HEK293 (cell line): ENCODE data around the gene ICAM3.
"Not testable (repeated sequence)": the region's sequence is repeated elsewhere in the genome, so short reads cannot be mapped to it uniquely, and the experiment has no call there.

Source experiments
- CTCF ChIA-PET: fragments of 350-600 bp; formaldehyde crosslinking; extraction: SDS; loops from one replicate; lab custom pipeline; 2021; ENCODE audit warnings: antibody characterized with exemption; lab: Yijun Ruan, JAX
- POLR2A ChIA-PET: fragments of 300-600 bp; formaldehyde crosslinking; extraction: SDS; loops from one replicate; lab custom pipeline; 2020; ENCODE audit warnings: antibody characterized with exemption, inconsistent platforms; lab: Yijun Ruan, JAX
- H3K27ac ChIP-seq: fragments of 200-500 bp; sonication (Bioruptor generic); 2 replicates; pipeline ENCODE4 v1.5.1; 2014; ENCODE audit warnings: low read depth, low read length, control low read depth, inconsistent platforms; ENCODE audit errors: extremely low read depth
- H3K36me3 ChIP-seq, 2 experiments: fragments of 200-500 bp in 1 of 2; sonication (Bioruptor generic) in 1 of 2; 1 replicate in 1 of 2; 2 replicates in 1 of 2; pipeline ENCODE4 v1.5.1; 2014 to 2017; ENCODE audit warnings: inconsistent platforms in 2 of 2, low read length in 2 of 2; ENCODE audit not compliant: control insufficient read depth in 2 of 2, insufficient read depth in 1 of 2
- H3K4me1 ChIP-seq: fragments of 200-500 bp; sonication (Bioruptor generic); 2 replicates; pipeline ENCODE4 v1.5.1; 2014; ENCODE audit warnings: mild to moderate bottlenecking, low read length, inconsistent platforms; ENCODE audit not compliant: control insufficient read depth, insufficient read depth
- H3K4me3 ChIP-seq: 2 replicates; pipeline ENCODE4 v1.5.1; 2011; ENCODE audit warnings: low read depth, mild to moderate bottlenecking, control low read depth, low read length, moderate library complexity
- H3K9me3 ChIP-seq: fragments of 200-500 bp; sonication (Bioruptor generic); 2 replicates; pipeline ENCODE4 v1.5.1; 2014; ENCODE audit warnings: low read depth, low read length, inconsistent platforms; ENCODE audit not compliant: control insufficient read depth, insufficient read depth
- EGR2 ChIP-seq: fragments of 450-650 bp; formaldehyde crosslinking; IDR thresholded peaks from 2 replicates; pipeline ENCODE4 v1.5.1; 2016; ENCODE audit warnings: low read depth, missing biosample characterization, missing genetic modification characterization
- ZBTB1 ChIP-seq: fragments of 450-650 bp; formaldehyde crosslinking; IDR thresholded peaks from 2 replicates; pipeline ENCODE4 v1.5.1; 2016; ENCODE audit warnings: missing biosample characterization, missing genetic modification characterization
- ZBTB48 ChIP-seq: fragments of 450-650 bp; formaldehyde crosslinking; IDR thresholded peaks from 2 replicates; pipeline ENCODE4 v1.5.1; 2016; ENCODE audit warnings: missing biosample characterization, missing genetic modification characterization
- ZFHX2 ChIP-seq: fragments of 450-650 bp; formaldehyde crosslinking; conservative IDR thresholded peaks from 2 replicates; pipeline ENCODE4 v1.5.1; 2016; ENCODE audit warnings: missing biosample characterization, missing genetic modification characterization
- ZNF133 ChIP-seq: fragments of 450-650 bp; formaldehyde crosslinking; IDR thresholded peaks from 2 replicates; pipeline ENCODE4 v1.5.1; 2016; ENCODE audit warnings: missing biosample characterization, missing genetic modification characterization
- ZNF184 ChIP-seq: fragments of 450-650 bp; IDR thresholded peaks from 2 replicates; pipeline ENCODE4 v1.5.1; 2018; ENCODE audit warnings: missing biosample characterization, mild to moderate bottlenecking, missing genetic modification characterization
- ZNF19 ChIP-seq: fragments of 450-650 bp; formaldehyde crosslinking; IDR thresholded peaks from 2 replicates; pipeline ENCODE4; 2016; ENCODE audit warnings: missing biosample characterization, missing genetic modification characterization, low read depth
- ZNF202 ChIP-seq: fragments of 450-650 bp; formaldehyde crosslinking; IDR thresholded peaks from 2 replicates; pipeline ENCODE4 v1.5.1; 2016; ENCODE audit warnings: missing biosample characterization, missing genetic modification characterization, borderline replicate concordance
- ZNF239 ChIP-seq: fragments of 450-650 bp; formaldehyde crosslinking; IDR thresholded peaks from 2 replicates; pipeline ENCODE4 v1.5.1; 2016; ENCODE audit warnings: missing biosample characterization, missing genetic modification characterization
- ZNF24 ChIP-seq: fragments of 450-650 bp; formaldehyde crosslinking; IDR thresholded peaks from 2 replicates; pipeline ENCODE4 v1.5.1; 2016; ENCODE audit warnings: missing biosample characterization, missing genetic modification characterization
- ZNF366 ChIP-seq: fragments of 450-650 bp; formaldehyde crosslinking; conservative IDR thresholded peaks from 2 replicates; pipeline ENCODE4 v1.5.1; 2016; ENCODE audit warnings: missing biosample characterization, missing genetic modification characterization
- ZNF394 ChIP-seq: fragments of 450-650 bp; formaldehyde crosslinking; IDR thresholded peaks from 2 replicates; pipeline ENCODE4 v1.5.1; 2016; ENCODE audit warnings: missing biosample characterization, missing genetic modification characterization, mild to moderate bottlenecking, moderate library complexity, borderline replicate concordance
- ZNF521 ChIP-seq: fragments of 450-650 bp; formaldehyde crosslinking; IDR thresholded peaks from 2 replicates; pipeline ENCODE4 v1.5.1; 2017; ENCODE audit warnings: missing biosample characterization, mild to moderate bottlenecking, missing genetic modification characterization
- ZNF544 ChIP-seq: fragments of 450-650 bp; formaldehyde crosslinking; IDR thresholded peaks from 2 replicates; pipeline ENCODE4 v1.5.0; 2017; ENCODE audit warnings: missing biosample characterization, missing genetic modification characterization
- ZNF600 ChIP-seq: fragments of 450-650 bp; formaldehyde crosslinking; IDR thresholded peaks from 2 replicates; pipeline ENCODE4 v1.5.1; 2016; ENCODE audit warnings: missing biosample characterization, missing genetic modification characterization
- ZNF624 ChIP-seq: fragments of 450-650 bp; formaldehyde crosslinking; IDR thresholded peaks from 2 replicates; pipeline ENCODE4 v1.5.1; 2017; ENCODE audit warnings: missing biosample characterization, missing genetic modification characterization
- ZNF664 ChIP-seq: fragments of 450-650 bp; formaldehyde crosslinking; IDR thresholded peaks from 2 replicates; pipeline ENCODE4 v1.5.1; 2016; ENCODE audit warnings: missing biosample characterization, missing genetic modification characterization
- ZNF768 ChIP-seq: fragments of 450-650 bp; formaldehyde crosslinking; IDR thresholded peaks from 2 replicates; pipeline ENCODE4 v1.5.1; 2018; ENCODE audit warnings: missing biosample characterization, mild to moderate bottlenecking, missing genetic modification characterization
- ZNF843 ChIP-seq: fragments of 450-650 bp; formaldehyde crosslinking; IDR thresholded peaks from 2 replicates; pipeline ENCODE4 v1.5.1; 2016; ENCODE audit warnings: missing biosample characterization, missing genetic modification characterization
- TF ChIP-seq, protein P1 (sequence below): fragments of 450-650 bp; formaldehyde crosslinking; IDR thresholded peaks from 2 replicates; pipeline ENCODE4 v1.5.1; 2017; ENCODE audit warnings: missing biosample characterization, missing genetic modification characterization
- TF ChIP-seq, protein P2 (sequence below): fragments of 450-650 bp; formaldehyde crosslinking; IDR thresholded peaks from 2 replicates; pipeline ENCODE4 v1.5.1; 2017; ENCODE audit warnings: missing biosample characterization, missing genetic modification characterization
- TF ChIP-seq, protein P3 (sequence below): fragments of 450-650 bp; formaldehyde crosslinking; IDR thresholded peaks from 2 replicates; pipeline ENCODE4 v1.5.1; 2016; ENCODE audit warnings: missing biosample characterization, missing genetic modification characterization
- TF ChIP-seq, protein P4 (sequence below): fragments of 450-650 bp; formaldehyde crosslinking; conservative IDR thresholded peaks from 2 replicates; pipeline ENCODE4 v1.5.1; 2016; ENCODE audit warnings: low read depth, missing biosample characterization, missing genetic modification characterization

The ICAM3 gene

DNA sequence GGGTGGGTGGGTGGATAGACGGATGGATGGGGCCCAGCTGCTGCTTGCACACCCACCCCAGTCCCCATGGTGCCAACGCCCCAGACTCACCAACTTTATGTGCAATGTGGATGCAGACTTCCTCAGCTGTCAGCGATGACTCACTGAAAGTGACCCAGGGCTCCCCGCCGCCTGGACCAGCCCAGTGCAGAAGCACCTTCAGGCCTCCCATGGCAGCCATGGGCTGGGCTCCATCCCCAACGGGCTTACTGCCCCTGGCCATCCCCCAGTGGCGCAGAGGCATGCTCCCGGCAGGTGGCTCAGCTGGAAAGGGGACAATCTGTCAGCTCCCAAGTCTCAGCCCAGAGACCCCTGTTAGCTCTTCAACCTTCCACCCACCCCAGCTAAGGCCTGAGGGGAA lies 38.7 kb upstream of the ICAM3 start (continued):
- TF ChIP-seq ZNF843 (tag by site-specific recombination) (no peak), ZNF133 (tag by site-specific recombination) (no peak), ZNF19 (tag by site-specific recombination) (no peak), ZBTB48 (tag by site-specific recombination) (no peak), ZNF768 (tag by site-specific recombination) (no peak), ZNF239 (tag by site-specific recombination) (no peak), ZNF521 (tag by site-specific recombination) (no peak)
- TF ChIP-seq, protein P1, sequence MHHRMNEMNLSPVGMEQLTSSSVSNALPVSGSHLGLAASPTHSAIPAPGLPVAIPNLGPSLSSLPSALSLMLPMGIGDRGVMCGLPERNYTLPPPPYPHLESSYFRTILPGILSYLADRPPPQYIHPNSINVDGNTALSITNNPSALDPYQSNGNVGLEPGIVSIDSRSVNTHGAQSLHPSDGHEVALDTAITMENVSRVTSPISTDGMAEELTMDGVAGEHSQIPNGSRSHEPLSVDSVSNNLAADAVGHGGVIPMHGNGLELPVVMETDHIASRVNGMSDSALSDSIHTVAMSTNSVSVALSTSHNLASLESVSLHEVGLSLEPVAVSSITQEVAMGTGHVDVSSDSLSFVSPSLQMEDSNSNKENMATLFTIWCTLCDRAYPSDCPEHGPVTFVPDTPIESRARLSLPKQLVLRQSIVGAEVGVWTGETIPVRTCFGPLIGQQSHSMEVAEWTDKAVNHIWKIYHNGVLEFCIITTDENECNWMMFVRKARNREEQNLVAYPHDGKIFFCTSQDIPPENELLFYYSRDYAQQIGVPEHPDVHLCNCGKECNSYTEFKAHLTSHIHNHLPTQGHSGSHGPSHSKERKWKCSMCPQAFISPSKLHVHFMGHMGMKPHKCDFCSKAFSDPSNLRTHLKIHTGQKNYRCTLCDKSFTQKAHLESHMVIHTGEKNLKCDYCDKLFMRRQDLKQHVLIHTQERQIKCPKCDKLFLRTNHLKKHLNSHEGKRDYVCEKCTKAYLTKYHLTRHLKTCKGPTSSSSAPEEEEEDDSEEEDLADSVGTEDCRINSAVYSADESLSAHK: no peak
- TF ChIP-seq, protein P2, sequence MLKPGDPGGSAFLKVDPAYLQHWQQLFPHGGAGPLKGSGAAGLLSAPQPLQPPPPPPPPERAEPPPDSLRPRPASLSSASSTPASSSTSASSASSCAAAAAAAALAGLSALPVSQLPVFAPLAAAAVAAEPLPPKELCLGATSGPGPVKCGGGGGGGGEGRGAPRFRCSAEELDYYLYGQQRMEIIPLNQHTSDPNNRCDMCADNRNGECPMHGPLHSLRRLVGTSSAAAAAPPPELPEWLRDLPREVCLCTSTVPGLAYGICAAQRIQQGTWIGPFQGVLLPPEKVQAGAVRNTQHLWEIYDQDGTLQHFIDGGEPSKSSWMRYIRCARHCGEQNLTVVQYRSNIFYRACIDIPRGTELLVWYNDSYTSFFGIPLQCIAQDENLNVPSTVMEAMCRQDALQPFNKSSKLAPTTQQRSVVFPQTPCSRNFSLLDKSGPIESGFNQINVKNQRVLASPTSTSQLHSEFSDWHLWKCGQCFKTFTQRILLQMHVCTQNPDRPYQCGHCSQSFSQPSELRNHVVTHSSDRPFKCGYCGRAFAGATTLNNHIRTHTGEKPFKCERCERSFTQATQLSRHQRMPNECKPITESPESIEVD: no peak

DNA sequence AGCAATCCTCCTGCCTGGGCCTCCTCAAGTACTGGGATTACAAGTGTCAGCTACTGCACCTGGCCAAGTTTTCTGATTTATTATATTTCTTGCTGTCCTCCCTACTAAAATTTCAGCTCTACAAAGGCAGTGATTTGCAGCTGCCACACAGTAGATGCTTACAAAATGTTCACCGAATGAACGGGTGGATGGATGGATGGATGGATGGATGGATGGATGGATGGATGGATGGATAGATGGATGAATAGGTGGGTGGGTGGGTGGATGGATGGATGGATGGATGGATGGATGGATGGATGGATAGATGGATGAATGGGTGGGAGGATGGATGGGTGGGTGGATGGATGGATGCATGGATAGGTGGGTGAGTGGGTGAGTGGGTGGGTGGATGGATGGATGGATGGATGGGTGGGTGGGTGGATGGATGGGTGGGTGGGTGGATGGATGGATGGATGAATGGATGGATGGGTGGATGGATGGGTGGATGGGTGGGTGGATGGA lies 37.8 kb upstream of the ICAM3 start:
- CTCF ChIA-PET, H3K4me1 ChIP-seq, H3K9me3 ChIP-seq, POLR2A ChIA-PET, H3K27ac ChIP-seq, H3K4me3 ChIP-seq: not testable (repeated sequence)
- 0 out of 2 replicates have a peak, but pooled peaks have one; percentile 28 for TF ChIP-seq ZNF664
- TF ChIP-seq ZFHX2 (tag by site-specific recombination): peak; percentile 58
- peak; percentile 98 for TF ChIP-seq ZNF366 (tag by site-specific recombination)
- TF ChIP-seq EGR2: peak; percentile 63; the same call in 1 of the 2 replicates
- peaks cover 27 to 31% of the 10 kb centered on the region in 2 experiments; a peak in 2 of 3 replicates for H3K36me3 ChIP-seq

DNA sequence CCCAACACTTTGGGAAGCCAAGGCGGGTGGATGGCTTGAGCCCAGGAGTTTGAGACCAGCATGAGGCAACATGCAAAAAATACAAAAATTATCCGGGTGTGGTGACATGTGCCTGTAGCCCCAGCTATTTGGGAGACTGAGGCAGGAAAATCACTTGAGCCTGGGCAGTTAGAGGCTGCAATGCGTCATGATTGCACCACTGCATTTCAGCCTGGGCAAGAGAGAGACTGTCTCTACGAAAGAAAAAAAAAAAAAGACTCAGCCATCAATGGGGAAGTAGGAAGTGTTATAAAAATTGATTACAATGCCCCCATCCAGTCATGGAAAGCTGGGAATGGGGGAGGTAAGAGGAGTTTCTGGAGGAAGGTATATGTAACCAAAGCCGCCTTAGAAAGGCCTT lies 35.5 kb upstream of the ICAM3 start:
- Histone ChIP-seq H3K27ac (no peak overlapping the region), H3K4me1 (no peaks in the 10 kb centered on the region), H3K9me3 (no peaks in the 10 kb centered on the region), H3K36me3 (peaks cover 27 to 45% of the 10 kb centered on the region in 2 experiments; a peak in 2 of 3 replicates), H3K4me3 (no peak overlapping the region)
- ChIA-PET POLR2A (interaction anchor here (0.7 kb wide), 2 partner anchors 43 to 137 kb away, joined by 4 to 6 read pairs; no protein-coding TSS in a partner anchor), CTCF (interaction anchor here (0.6 to 0.7 kb wide), 3 partner anchors 11 to 490 kb away, joined by 3 to 4 read pairs (median 3); no protein-coding TSS in a partner anchor)
- TF ChIP-seq ZBTB1 (tag by site-specific recombination): no peak
- TF ChIP-seq ZNF202 (tag by site-specific recombination): no peak
- TF ChIP-seq, protein P3, sequence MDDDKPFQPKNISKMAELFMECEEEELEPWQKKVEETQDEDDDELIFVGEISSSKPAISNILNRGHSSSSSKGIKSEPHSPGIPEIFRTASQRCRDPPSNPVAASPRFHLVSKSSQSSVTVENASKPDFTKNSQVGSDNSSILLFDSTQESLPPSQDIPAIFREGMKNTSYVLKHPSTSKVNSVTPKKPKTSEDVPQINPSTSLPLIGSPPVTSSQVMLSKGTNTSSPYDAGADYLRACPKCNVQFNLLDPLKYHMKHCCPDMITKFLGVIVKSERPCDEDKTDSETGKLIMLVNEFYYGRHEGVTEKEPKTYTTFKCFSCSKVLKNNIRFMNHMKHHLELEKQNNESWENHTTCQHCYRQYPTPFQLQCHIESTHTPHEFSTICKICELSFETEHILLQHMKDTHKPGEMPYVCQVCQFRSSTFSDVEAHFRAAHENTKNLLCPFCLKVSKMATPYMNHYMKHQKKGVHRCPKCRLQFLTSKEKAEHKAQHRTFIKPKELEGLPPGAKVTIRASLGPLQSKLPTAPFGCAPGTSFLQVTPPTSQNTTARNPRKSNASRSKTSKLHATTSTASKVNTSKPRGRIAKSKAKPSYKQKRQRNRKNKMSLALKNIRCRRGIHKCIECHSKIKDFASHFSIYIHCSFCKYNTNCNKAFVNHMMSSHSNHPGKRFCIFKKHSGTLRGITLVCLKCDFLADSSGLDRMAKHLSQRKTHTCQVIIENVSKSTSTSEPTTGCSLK (tag by site-specific recombination): no peak
- TF ChIP-seq ZNF600: no peak
- TF ChIP-seq, protein P4, sequence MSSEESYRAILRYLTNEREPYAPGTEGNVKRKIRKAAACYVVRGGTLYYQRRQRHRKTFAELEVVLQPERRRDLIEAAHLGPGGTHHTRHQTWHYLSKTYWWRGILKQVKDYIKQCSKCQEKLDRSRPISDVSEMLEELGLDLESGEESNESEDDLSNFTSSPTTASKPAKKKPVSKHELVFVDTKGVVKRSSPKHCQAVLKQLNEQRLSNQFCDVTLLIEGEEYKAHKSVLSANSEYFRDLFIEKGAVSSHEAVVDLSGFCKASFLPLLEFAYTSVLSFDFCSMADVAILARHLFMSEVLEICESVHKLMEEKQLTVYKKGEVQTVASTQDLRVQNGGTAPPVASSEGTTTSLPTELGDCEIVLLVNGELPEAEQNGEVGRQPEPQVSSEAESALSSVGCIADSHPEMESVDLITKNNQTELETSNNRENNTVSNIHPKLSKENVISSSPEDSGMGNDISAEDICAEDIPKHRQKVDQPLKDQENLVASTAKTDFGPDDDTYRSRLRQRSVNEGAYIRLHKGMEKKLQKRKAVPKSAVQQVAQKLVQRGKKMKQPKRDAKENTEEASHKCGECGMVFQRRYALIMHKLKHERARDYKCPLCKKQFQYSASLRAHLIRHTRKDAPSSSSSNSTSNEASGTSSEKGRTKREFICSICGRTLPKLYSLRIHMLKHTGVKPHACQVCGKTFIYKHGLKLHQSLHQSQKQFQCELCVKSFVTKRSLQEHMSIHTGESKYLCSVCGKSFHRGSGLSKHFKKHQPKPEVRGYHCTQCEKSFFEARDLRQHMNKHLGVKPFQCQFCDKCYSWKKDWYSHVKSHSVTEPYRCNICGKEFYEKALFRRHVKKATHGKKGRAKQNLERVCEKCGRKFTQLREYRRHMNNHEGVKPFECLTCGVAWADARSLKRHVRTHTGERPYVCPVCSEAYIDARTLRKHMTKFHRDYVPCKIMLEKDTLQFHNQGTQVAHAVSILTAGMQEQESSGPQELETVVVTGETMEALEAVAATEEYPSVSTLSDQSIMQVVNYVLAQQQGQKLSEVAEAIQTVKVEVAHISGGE: no peak
- TF ChIP-seq ZNF24 (tag by site-specific recombination): no peak
- no peak for TF ChIP-seq ZNF394 (tag by site-specific recombination)
- TF ChIP-seq ZNF624: no peak
- TF ChIP-seq, protein P2: no peak
- TF ChIP-seq ZNF184: no peak
- no peak for TF ChIP-seq ZNF544
